HUES64 (cell line): Measurements from ENCODE around the gene BASP1.

Source experiments
- H3K27ac ChIP-seq: 2 replicates; pipeline ENCODE4 v1.7.0; 2013; ENCODE audit warnings: low read depth, low read length, inconsistent platforms
- H3K27me3 ChIP-seq: 2 replicates; pipeline ENCODE4 v1.6.1; 2013; ENCODE audit warnings: mild to moderate bottlenecking, low read length; ENCODE audit not compliant: insufficient read depth
- H3K36me3 ChIP-seq: 2 replicates; pipeline ENCODE4 v1.6.1; 2013; ENCODE audit warnings: mild to moderate bottlenecking, low read length; ENCODE audit not compliant: insufficient read depth
- H3K4me1 ChIP-seq: 2 replicates; pipeline ENCODE4 v1.6.1; 2013; ENCODE audit warnings: mild to moderate bottlenecking, low read length, moderate library complexity; ENCODE audit not compliant: insufficient read depth
- H3K4me3 ChIP-seq: 2 replicates; pipeline ENCODE4 v1.5.1; 2013; ENCODE audit warnings: mild to moderate bottlenecking, low read length, moderate library complexity
- H3K9ac ChIP-seq: 2 replicates; pipeline ENCODE4 v1.6.1; 2013; ENCODE audit warnings: mild to moderate bottlenecking, low read depth, low read length
- H3K9me3 ChIP-seq: 2 replicates; pipeline ENCODE4 v1.6.1; 2013; ENCODE audit warnings: low read depth, low read length; ENCODE audit not compliant: insufficient read depth
- WGBS: fragments of 150-250, 120-280 bp; methylation state at CpG from one replicate; pipeline ENCODE4 v1.1.7; 2013; ENCODE audit warnings: missing lambda C conversion rate; 5-methylcytosine and 5-hydroxymethylcytosine counted together

The BASP1 gene

DNA sequence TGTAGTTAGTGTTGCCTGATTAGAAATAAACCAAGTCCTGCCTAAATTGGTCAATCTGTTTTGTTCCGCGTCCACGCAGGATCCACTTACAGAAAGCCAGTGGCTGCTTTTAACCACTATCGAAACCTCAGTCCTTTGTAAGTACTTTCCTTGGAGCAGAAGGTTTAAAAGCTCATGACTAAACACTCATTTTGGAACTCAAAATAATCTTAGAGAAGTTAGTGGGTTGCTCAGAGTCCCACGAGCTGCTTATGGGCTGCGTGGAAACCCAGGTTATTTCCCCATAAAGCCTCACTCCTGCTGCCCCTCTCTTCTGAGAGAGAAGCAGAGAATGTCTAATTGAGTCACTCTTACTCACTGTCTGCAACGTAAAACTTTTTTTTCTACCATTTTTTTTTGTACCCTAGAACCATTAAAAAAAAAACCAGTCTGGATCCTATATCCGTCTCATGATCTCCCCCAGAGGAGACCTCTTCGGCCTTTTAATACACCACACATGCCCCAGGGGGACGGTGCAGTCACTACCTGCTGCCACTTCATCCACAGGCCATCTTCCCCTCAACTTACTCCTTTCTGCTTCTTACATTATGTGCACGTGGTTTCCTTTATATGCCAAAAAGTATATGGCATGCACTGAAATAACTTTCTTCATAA, 7.6 kb downstream of the BASP1 start:
- Histone ChIP-seq H3K27me3 (no peaks in the 10 kb centered on the region), H3K9me3 (no peaks in the 10 kb centered on the region), H3K4me3 (no peak overlapping the region), H3K36me3 (peaks cover 16% of the 10 kb centered on the region), H3K9ac (peak overlapping the region; percentile 29; the same call in 1 of the 2 replicates), H3K27ac (peak overlapping the region; percentile 57), H3K4me1 (peaks cover 77% of the 10 kb centered on the region)
- WGBS: 89% methylated on average over 11 of the region's 11 CpGs

GRCh38 chr5:17225520-17225919, 8.1 kb downstream of the BASP1 start:
- Histone ChIP-seq H3K27me3 (no peaks in the 10 kb centered on the region), H3K27ac (no peak overlapping the region), H3K36me3 (peaks cover 21% of the 10 kb centered on the region), H3K9ac (no peak overlapping the region), H3K4me1 (peaks cover 72% of the 10 kb centered on the region), H3K4me3 (no peak overlapping the region), H3K9me3 (no peaks in the 10 kb centered on the region)
- WGBS: 97% methylated on average over 8 of the region's 9 CpGs

DNA sequence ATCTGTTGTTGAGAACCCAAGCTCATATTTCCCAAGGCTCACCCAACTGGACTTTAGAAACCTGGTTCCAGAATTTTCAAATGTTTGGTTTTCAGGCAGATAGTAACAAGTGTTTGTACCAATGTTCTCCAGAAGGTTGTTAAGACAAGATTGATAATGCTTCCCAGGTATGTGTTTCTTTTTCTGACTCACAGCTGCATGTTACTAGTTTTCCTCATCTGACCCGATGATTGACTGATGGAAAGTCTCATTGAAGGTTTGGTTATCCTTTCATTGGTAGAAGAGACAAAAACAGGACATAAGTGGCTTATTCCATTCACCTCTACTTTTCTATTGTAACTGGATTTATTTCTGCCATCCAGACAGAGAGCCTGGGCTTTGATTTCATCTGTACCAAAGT, 10.4 kb downstream of the BASP1 start:
- Histone ChIP-seq H3K36me3 (peaks cover 40% of the 10 kb centered on the region), H3K4me1 (peaks cover 49% of the 10 kb centered on the region), H3K27ac (no peak overlapping the region), H3K9ac (no peak overlapping the region), H3K9me3 (no peaks in the 10 kb centered on the region), H3K27me3 (no peaks in the 10 kb centered on the region), H3K4me3 (no peak overlapping the region)
- WGBS: 92% methylated on average over 1 of the region's 1 CpG

DNA sequence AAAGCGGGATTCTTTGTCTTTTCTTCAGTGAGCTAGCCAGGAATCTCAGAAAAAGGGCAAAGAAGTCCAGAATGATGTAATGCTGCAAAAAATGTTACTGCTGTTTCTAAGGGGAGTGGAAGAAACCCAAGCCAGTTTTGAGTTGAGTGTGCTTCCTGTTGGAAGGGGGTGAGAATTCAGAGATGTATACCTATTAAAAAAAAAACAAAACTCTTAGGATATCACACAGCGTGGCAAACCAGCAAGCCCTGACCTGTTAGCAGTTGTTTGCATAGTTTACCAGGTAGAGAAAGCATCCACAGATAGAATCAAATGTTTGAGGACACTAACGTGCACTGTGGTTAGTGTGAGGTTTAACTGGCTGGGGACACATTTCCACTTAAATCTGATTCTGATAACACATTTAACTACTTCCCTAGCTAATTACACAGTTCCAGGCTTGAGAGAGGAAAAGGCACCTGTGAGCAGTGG, 11.4 kb downstream of the BASP1 start:
- Histone ChIP-seq H3K9ac (no peak overlapping the region), H3K4me3 (no peak overlapping the region), H3K4me1 (peaks cover 39% of the 10 kb centered on the region), H3K27me3 (no peaks in the 10 kb centered on the region), H3K36me3 (peaks cover 40% of the 10 kb centered on the region), H3K9me3 (no peaks in the 10 kb centered on the region), H3K27ac (no peak overlapping the region)
- WGBS: 73% methylated on average over 2 of the region's 3 CpGs

DNA sequence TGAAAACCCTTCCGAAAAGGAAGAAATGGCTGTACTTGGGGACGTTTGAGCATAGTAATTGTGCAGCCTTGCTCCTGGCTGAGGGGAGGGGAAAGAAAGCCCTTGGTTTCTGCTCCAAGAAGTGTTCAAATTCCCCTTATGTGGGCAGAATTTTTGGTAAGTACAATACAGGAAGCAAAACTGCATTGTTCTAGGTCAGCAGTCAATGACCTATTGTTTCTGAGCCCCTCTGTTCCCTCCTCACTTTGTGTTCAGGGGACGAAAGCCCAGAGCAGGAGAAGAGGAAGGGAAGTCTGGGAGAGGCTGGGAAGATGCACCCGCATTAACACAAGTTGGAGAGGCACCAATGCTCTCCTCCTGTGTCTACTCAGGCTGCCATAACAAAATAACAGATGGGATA, 11.9 kb downstream of the BASP1 start:
- no peak overlapping the region for H3K4me3 ChIP-seq
- 76% methylated on average over 3 of the region's 4 CpGs for WGBS
- no peaks in the 10 kb centered on the region for H3K27me3 ChIP-seq
- peaks cover 44% of the 10 kb centered on the region for H3K36me3 ChIP-seq
- peaks cover 34% of the 10 kb centered on the region for H3K4me1 ChIP-seq
- H3K9ac ChIP-seq: no peak overlapping the region
- H3K27ac ChIP-seq: no peak overlapping the region
- H3K9me3 ChIP-seq: no peaks in the 10 kb centered on the region

GRCh38 chr5:17230191-17230590, 12.8 kb downstream of the BASP1 start:
- peaks cover 51% of the 10 kb centered on the region for H3K36me3 ChIP-seq
- over 99% methylated on average over 3 of the region's 3 CpGs for WGBS
- no peak overlapping the region for H3K4me3 ChIP-seq
- no peaks in the 10 kb centered on the region for H3K9me3 ChIP-seq
- no peak overlapping the region for H3K27ac ChIP-seq
- H3K4me1 ChIP-seq: peaks cover 25% of the 10 kb centered on the region
- H3K27me3 ChIP-seq: no peaks in the 10 kb centered on the region
- no peak overlapping the region for H3K9ac ChIP-seq

DNA sequence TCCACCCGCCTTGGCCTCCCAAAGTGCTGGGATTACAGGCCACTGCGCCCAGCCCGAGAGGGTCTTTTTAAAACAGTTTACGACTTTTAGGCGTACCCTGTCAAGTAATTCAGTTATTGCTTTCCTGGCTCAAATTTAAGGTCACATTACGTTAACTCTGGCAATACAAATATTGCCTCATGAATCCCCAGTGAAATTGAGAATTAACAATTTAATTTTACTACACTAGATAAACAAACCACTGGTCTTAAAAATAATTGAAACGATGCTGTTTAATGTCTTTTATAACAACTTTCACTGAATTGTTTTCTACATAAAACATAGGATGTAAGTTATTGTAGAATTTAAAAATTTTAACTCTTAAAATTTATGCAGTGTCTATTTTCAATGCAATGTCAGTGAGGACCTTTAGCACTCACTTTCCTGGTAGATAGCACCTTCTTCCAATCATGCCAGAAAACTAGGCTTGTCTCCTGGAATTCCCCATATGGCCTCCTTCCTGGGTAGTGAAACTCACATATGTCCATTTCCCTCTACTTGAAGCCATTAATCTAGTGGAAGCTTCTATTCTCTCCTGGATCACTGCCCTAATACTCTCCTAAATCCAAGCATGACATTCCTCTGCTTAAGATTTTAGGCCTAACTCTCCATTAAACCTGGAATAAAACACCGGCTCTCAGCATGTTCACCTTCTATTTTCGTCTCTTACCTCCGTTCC, 13.5 kb downstream of the BASP1 start:
- H3K27me3 ChIP-seq: no peaks in the 10 kb centered on the region
- peaks cover 51% of the 10 kb centered on the region for H3K36me3 ChIP-seq
- H3K4me3 ChIP-seq: no peak overlapping the region
- H3K9ac ChIP-seq: no peak overlapping the region
- H3K27ac ChIP-seq: no peak overlapping the region
- WGBS: 95% methylated on average over 9 of the region's 10 CpGs
- no peaks in the 10 kb centered on the region for H3K9me3 ChIP-seq
- peaks cover 21% of the 10 kb centered on the region for H3K4me1 ChIP-seq

- H3K9me3 ChIP-seq: no peaks in the 10 kb centered on the region
- 97% methylated on average over 8 of the region's 9 CpGs for WGBS
- H3K4me3 ChIP-seq: no peak overlapping the region
- H3K4me1 ChIP-seq: peaks cover 14% of the 10 kb centered on the region; the same call in 1 of the 2 replicates
- no peak overlapping the region for H3K27ac ChIP-seq
- H3K27me3 ChIP-seq: no peaks in the 10 kb centered on the region
- H3K9ac ChIP-seq: no peak overlapping the region
- H3K36me3 ChIP-seq: peaks cover 51% of the 10 kb centered on the region
Observed at GRCh38 chr5:17232405-17232804, 15.0 kb downstream of the BASP1 start.

DNA sequence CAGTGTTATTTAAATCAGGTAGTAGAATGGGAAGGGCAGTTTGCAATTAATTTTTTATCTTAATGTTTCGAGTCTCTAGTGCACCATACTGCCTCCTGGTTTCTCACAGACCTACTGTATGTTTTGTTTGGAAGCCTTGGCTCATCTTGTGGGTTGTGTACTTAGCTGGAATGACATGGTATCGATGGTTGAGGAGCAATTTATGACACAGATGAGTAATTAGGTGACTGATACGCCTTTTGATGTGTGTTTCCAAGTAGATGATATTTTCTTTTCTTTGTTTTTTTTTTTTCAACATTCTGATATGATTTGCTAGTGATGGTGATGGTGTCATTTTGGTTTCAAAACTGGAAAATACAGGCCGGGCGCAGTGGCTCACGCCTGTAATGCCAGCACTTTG, 16.1 kb downstream of the BASP1 start:
- Histone ChIP-seq H3K9me3 (no peaks in the 10 kb centered on the region), H3K9ac (no peak overlapping the region), H3K4me3 (no peak overlapping the region), H3K4me1 (peaks cover 8% of the 10 kb centered on the region; the same call in 1 of the 2 replicates), H3K27me3 (no peaks in the 10 kb centered on the region), H3K36me3 (peaks cover 45% of the 10 kb centered on the region), H3K27ac (no peak overlapping the region)
- WGBS: 99% methylated on average over 6 of the region's 6 CpGs

GRCh38 chr5:17234374-17234773, 16.9 kb downstream of the BASP1 start:
- Histone ChIP-seq H3K27me3 (no peaks in the 10 kb centered on the region), H3K4me3 (no peak overlapping the region), H3K27ac (no peak overlapping the region), H3K9ac (no peak overlapping the region), H3K36me3 (peaks cover 43% of the 10 kb centered on the region), H3K9me3 (no peaks in the 10 kb centered on the region), H3K4me1 (0 out of 2 replicates have a peak, but pooled peaks cover 2% of the 10 kb centered on the region)
- 100% methylated on average over 3 of the region's 5 CpGs for WGBS

DNA sequence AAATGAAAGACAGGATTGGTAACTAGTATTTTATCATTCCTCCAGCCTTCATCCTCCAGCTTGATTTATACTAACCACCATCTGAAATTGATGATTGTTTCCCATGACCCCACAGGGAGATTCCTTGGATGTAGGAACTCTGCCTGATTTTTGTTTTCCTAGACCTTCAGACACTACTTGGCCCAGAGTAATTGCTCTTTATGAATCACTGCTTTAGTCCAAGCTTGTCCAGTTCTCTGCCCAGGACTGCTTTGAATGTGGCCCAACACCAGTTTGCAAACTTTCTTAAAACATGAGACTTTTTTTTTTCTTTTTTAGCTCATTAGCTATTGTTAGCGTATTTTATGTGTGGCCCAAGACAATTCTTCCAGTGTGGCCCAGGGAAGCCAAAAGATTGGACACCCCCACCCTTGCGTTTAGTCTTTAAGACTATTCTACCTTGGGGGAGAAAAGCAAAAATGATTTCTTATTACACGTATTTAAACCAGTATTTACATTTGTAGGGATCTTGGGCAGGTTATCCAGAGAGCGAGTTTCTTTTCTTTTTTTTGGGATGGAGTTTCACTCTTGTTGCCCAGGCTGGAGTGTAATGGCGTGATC, 18.4 kb downstream of the BASP1 start:
- Histone ChIP-seq H3K9me3 (no peaks in the 10 kb centered on the region), H3K4me3 (no peak overlapping the region), H3K4me1 (0 out of 2 replicates have a peak, but pooled peaks cover 5% of the 10 kb centered on the region), H3K9ac (no peak overlapping the region), H3K36me3 (peaks cover 34% of the 10 kb centered on the region), H3K27me3 (no peaks in the 10 kb centered on the region), H3K27ac (no peak overlapping the region)
- 90% methylated on average over 5 of the region's 5 CpGs for WGBS
